ENCODE measurements around the gene GTPBP6.

GRCh38 chrX:327660-328126 is 9.1 kb upstream of the GTPBP6 start:
- TF ChIP-seq POU6F1 (CRISPR knock-in tag; IDR thresholded peaks at IDR 0.05; ENCODE audit: borderline replicate concordance, low read depth), result no peak
- no peak for TF ChIP-seq PATZ1 (CRISPR knock-in tag; IDR thresholded peaks at IDR 0.05; ENCODE audit: borderline replicate concordance)
- no peak for TF ChIP-seq ARNTL (CRISPR knock-in tag; IDR thresholded peaks at IDR 0.05; ENCODE audit: borderline replicate concordance, low read depth)
- TF ChIP-seq ZNF565 (CRISPR knock-in tag; conservative IDR thresholded peaks at IDR 0.05; ENCODE audit: low read depth), result no peak
- no peak for TF ChIP-seq RARB (CRISPR knock-in tag; IDR thresholded peaks at IDR 0.05)
- TF ChIP-seq ISL1 (CRISPR knock-in tag; IDR thresholded peaks at IDR 0.05), result no peak
- no peak for TF ChIP-seq GLIS3 (CRISPR knock-in tag; IDR thresholded peaks at IDR 0.05)
- TF ChIP-seq CSDC2 (CRISPR knock-in tag; IDR thresholded peaks at IDR 0.05), result no peak

All from SK-N-SH treated with all-trans-retinoic acid at 6 μM for 48 hours (cell line).